GM19328 (cell line): ENCODE results near the gene ACAP3.
"Not testable (repeated sequence)": the region's sequence is repeated elsewhere in the genome, so short reads cannot be mapped to it uniquely, and the experiment has no call there.

ENCODE experiments used
- ATAC-seq: cut with Tn5 transposase; IDR thresholded peaks from one replicate; pipeline ENCODE4 v1.9.1; 2021; ENCODE audit warnings: mild to moderate bottlenecking, moderate library complexity; ENCODE audit not compliant: unreplicated experiment

ACAP3 gene

GRCh38 chr1:1248009-1248913, 59.5 kb downstream of the ACAP3 start:
- ATAC-seq = not testable (repeated sequence)

- ATAC-seq = no peak
Observed at GRCh38 chr1:1247341-1247913, 60.3 kb downstream of the ACAP3 start.

- ATAC-seq = no peak
Observed at GRCh38 chr1:1246577-1247340, 61.0 kb downstream of the ACAP3 start, which contains the start of gene C1QTNF12. C1QTNF12 (minus strand) TSS chr1:1246722; CDS start chr1:1246690, 32 bp downstream.

- ATAC-seq = no peak
Observed at GRCh38 chr1:1245817-1246576, 61.7 kb downstream of the ACAP3 start.

GRCh38 chr1:1245178-1245816, 62.4 kb downstream of the ACAP3 start:
- ATAC-seq = no peak

GRCh38 chr1:1244192-1244811, 63.4 kb downstream of the ACAP3 start:
- no peak for ATAC-seq

DNA sequence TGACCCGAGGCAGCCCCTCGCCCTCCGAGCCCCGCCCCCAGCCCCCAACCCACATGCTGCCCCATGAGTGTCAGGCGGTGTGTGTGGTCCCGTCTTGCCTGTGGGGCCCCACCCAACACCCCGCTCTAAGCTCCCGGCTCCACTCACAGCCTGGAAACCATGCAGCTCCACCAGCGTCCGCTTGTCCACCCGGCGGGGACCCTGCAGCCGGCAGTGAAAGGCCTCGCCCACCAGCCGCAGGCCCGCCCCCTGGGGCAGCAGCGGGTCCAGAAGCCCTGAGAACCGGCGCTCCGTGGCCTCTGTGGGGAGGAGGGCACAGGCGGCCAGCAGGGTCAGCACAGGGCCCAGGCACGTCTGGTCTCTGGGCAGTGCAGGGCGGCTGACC, 63.9 kb downstream of the ACAP3 start:
- ATAC-seq = no peak

GRCh38 chr1:1243266-1243660, 64.5 kb downstream of the ACAP3 start:
- ATAC-seq = no peak

GRCh38 chr1:1242461-1243265, 65.1 kb downstream of the ACAP3 start:
- no peak for ATAC-seq
